ENCODE data around the gene WWOX. TPM values are rescaled to one million over a fixed set of nuclear protein-coding genes. Genes with fewer than 3 reads are reported as not detected.

WWOX gene
- total and polyA plus RNA-seq, 4 donors = 5.4 to 61.5 (median 18.4) TPM

GRCh38 chr16:78693496-78693895, 594.0 kb downstream of the WWOX start:
- no peak for TF ChIP-seq CTCF (IDR thresholded peaks at IDR 0.05; ENCODE audit: control extremely low read depth, extremely low read depth)
- Histone ChIP-seq H3K36me3 (ENCODE audit: control insufficient read depth in 4 of 4, insufficient read depth in 4 of 4, low read length in 4 of 4) (no peaks in the 10 kb centered on the region), H3K27ac (ENCODE audit: low read depth in 1 of 2, low read length in 1 of 2) (no peak overlapping the region), H3K4me3 (no peak overlapping the region), H3K4me1 (ENCODE audit: control insufficient read depth in 5 of 5, insufficient read depth in 5 of 5, low read length in 5 of 5) (peaks cover 0 to 17% (median 6%) of the 10 kb centered on the region in 5 donors), H3K9me3 (ENCODE audit: control insufficient read depth in 4 of 4, insufficient read depth in 3 of 4, low read length in 3 of 4) (no peaks in the 10 kb centered on the region), H3K9ac (ENCODE audit: insufficient read depth in 1 of 2, low read length in 2 of 2) (no peak overlapping the region), H3K27me3 (ENCODE audit: control insufficient read depth in 3 of 3, insufficient read depth in 3 of 3, low read length in 2 of 3) (no peaks in the 10 kb centered on the region)
- ATAC-seq (ENCODE audit: insufficient read depth, low FRiP score) (no peak), DNase-seq (no peak)
- WGBS, 2 donors = 94 to 96% methylated on average over 5 of the region's 5 CpGs

- Histone ChIP-seq H3K36me3 (ENCODE audit: control insufficient read depth in 4 of 4, insufficient read depth in 4 of 4, low read length in 4 of 4) (no peaks in the 10 kb centered on the region), H3K9ac (ENCODE audit: insufficient read depth in 1 of 2, low read length in 2 of 2) (no peak overlapping the region), H3K27me3 (ENCODE audit: control insufficient read depth in 3 of 3, insufficient read depth in 3 of 3, low read length in 2 of 3) (no peaks in the 10 kb centered on the region), H3K9me3 (ENCODE audit: control insufficient read depth in 4 of 4, insufficient read depth in 3 of 4, low read length in 3 of 4) (no peaks in the 10 kb centered on the region), H3K4me3 (no peak overlapping the region), H3K4me1 (ENCODE audit: control insufficient read depth in 5 of 5, insufficient read depth in 5 of 5, low read length in 5 of 5) (peaks cover 0 to 11% (median 2%) of the 10 kb centered on the region in 5 donors), H3K27ac (ENCODE audit: low read depth in 1 of 2, low read length in 1 of 2) (no peak overlapping the region)
- no peak for DNase-seq
- 94 to 97% methylated on average over 3 of the region's 3 CpGs for WGBS, 2 donors
- ATAC-seq (ENCODE audit: insufficient read depth, low FRiP score) = no peak
- no peak for TF ChIP-seq CTCF (IDR thresholded peaks at IDR 0.05; ENCODE audit: control extremely low read depth, extremely low read depth)
Observed at GRCh38 chr16:78694414-78694813, 595.0 kb downstream of the WWOX start.

GRCh38 chr16:78695391-78695790, 595.9 kb downstream of the WWOX start:
- H3K4me3 ChIP-seq = no peak overlapping the region

More at GRCh38 chr16:78695391-78695790, 595.9 kb downstream of the WWOX start:
- Histone ChIP-seq H3K27me3 (ENCODE audit: control insufficient read depth in 3 of 3, insufficient read depth in 3 of 3, low read length in 2 of 3) (peaks cover 0 to under 1% (median 0%) of the 10 kb centered on the region in 3 donors), H3K27ac (ENCODE audit: low read depth in 1 of 2, low read length in 1 of 2) (no peak overlapping the region), H3K9ac (ENCODE audit: insufficient read depth in 1 of 2, low read length in 2 of 2) (no peak overlapping the region), H3K36me3 (ENCODE audit: control insufficient read depth in 4 of 4, insufficient read depth in 4 of 4, low read length in 4 of 4) (no peaks in the 10 kb centered on the region), H3K9me3 (ENCODE audit: control insufficient read depth in 4 of 4, insufficient read depth in 3 of 4, low read length in 3 of 4) (no peaks in the 10 kb centered on the region), H3K4me1 (ENCODE audit: control insufficient read depth in 5 of 5, insufficient read depth in 5 of 5, low read length in 5 of 5) (peaks cover 0 to 8% (median 0%) of the 10 kb centered on the region in 5 donors)
- DNase-seq (no peak), ATAC-seq (ENCODE audit: insufficient read depth, low FRiP score) (no peak)
- no peak for TF ChIP-seq CTCF (IDR thresholded peaks at IDR 0.05; ENCODE audit: control extremely low read depth, extremely low read depth)
- WGBS, 2 donors = 67 to 83% methylated on average over 6 of the region's 6 CpGs
